Neural progenitor cell (in vitro differentiated cells): ENCODE results near the gene MSMO1. TPM values are rescaled to one million over a fixed set of nuclear protein-coding genes. Genes with fewer than 3 reads are reported as not detected.

ENCODE experiments used
- DNase-seq: peaks from one replicate; pipeline ENCODE4 v3.0.0-alpha.2; 2016; ENCODE audit warnings: low spot score
- H2AFZ ChIP-seq: fragments of 200-600 bp; sonication (generic); replicated peaks from 2 replicates; pipeline ENCODE4 v1.6.1; 2016; ENCODE audit warnings: antibody characterized with exemption
- H3F3A ChIP-seq: fragments of 200-600 bp; sonication (generic); 2 replicates; pipeline ENCODE4 v1.6.1; 2016; ENCODE audit warnings: antibody characterized with exemption, low read depth
- H3K27ac ChIP-seq: fragments of 200-600 bp; sonication (generic); 2 replicates; pipeline ENCODE4 v1.5.1; 2016; ENCODE audit warnings: mild to moderate bottlenecking
- H3K27me3 ChIP-seq: fragments of 200-600 bp; sonication (generic); 2 replicates; pipeline ENCODE4 v1.6.1; 2016; ENCODE audit warnings: mild to moderate bottlenecking, moderate library complexity
- H3K36me3 ChIP-seq: fragments of 200-600 bp; sonication (generic); 2 replicates; pipeline ENCODE4 v1.5.1; 2016
- H3K4me1 ChIP-seq: fragments of 200-600 bp; sonication (generic); 2 replicates; pipeline ENCODE4 v1.6.1; 2016; ENCODE audit warnings: mixed run types
- H3K4me2 ChIP-seq: fragments of 200-600 bp; sonication (generic); 2 replicates; pipeline ENCODE4 v1.6.1; 2016
- H3K4me3 ChIP-seq: fragments of 200-600 bp; sonication (generic); 2 replicates; pipeline ENCODE4 v1.5.1; 2016
- H3K79me2 ChIP-seq: fragments of 200-600 bp; sonication (generic); 2 replicates; pipeline ENCODE4 v1.6.1; 2016; ENCODE audit warnings: low read depth
- H3K9ac ChIP-seq: fragments of 200-600 bp; sonication (generic); 2 replicates; pipeline ENCODE4 v1.6.1; 2016
- H3K9me3 ChIP-seq: fragments of 200-600 bp; sonication (generic); 2 replicates; pipeline ENCODE4 v1.5.1; 2016; ENCODE audit warnings: low read depth
- H4K20me1 ChIP-seq: fragments of 200-600 bp; sonication (generic); 2 replicates; pipeline ENCODE4 v1.6.1; 2016; ENCODE audit warnings: low read depth
- H3K27ac Mint-ChIP-seq: 3 replicates; pipeline ENCODE4 v1.8.0; 2021; ENCODE audit warnings: mixed read lengths
- H3K27me3 Mint-ChIP-seq: 2 replicates; pipeline ENCODE4 v1.8.0; 2022; ENCODE audit warnings: low read depth, mild to moderate bottlenecking, inconsistent platforms, moderate library complexity, mixed read lengths; ENCODE audit not compliant: insufficient read depth
- H3K36me3 Mint-ChIP-seq: 3 replicates; pipeline ENCODE4 v1.8.0; 2021; ENCODE audit warnings: mixed read lengths
- H3K4me1 Mint-ChIP-seq: 3 replicates; pipeline ENCODE4 v1.8.0; 2021; ENCODE audit warnings: mixed read lengths
- H3K4me3 Mint-ChIP-seq: 3 replicates; pipeline ENCODE4 v1.8.0; 2021; ENCODE audit warnings: mild to moderate bottlenecking, moderate library complexity, mixed read lengths
- H3K9me3 Mint-ChIP-seq: 3 replicates; pipeline ENCODE4 v1.8.0; 2020; ENCODE audit warnings: mixed read lengths
- CTCF ChIP-seq: fragments of 200-600 bp; sonication (generic); IDR thresholded peaks from 2 replicates; pipeline ENCODE4 v1.5.1; 2017; ENCODE audit warnings: antibody characterized with exemption, mild to moderate bottlenecking
- EZH2 ChIP-seq: fragments of 200-600 bp; sonication (generic); IDR thresholded peaks from 2 replicates; pipeline ENCODE4 v1.6.1; 2017; ENCODE audit warnings: antibody characterized with exemption, mild to moderate bottlenecking, moderate library complexity
- EZH2phosphoT487 ChIP-seq: fragments of 200-600 bp; sonication (generic); IDR thresholded peaks from 2 replicates; pipeline ENCODE4 v1.6.1; 2017; ENCODE audit warnings: antibody characterized with exemption
- total RNA-seq: library from RNA; depleted of rRNA; stranded (reverse); fragments of >200 nt; gene quantifications from 2 replicates; pipeline ENCODE4 v1.2.3, GENCODE V29; 2015; ENCODE audit warnings: low replicate concordance

Gene MSMO1
- total RNA-seq, 1 donor from 2014 or later = 298 TPM

DNA sequence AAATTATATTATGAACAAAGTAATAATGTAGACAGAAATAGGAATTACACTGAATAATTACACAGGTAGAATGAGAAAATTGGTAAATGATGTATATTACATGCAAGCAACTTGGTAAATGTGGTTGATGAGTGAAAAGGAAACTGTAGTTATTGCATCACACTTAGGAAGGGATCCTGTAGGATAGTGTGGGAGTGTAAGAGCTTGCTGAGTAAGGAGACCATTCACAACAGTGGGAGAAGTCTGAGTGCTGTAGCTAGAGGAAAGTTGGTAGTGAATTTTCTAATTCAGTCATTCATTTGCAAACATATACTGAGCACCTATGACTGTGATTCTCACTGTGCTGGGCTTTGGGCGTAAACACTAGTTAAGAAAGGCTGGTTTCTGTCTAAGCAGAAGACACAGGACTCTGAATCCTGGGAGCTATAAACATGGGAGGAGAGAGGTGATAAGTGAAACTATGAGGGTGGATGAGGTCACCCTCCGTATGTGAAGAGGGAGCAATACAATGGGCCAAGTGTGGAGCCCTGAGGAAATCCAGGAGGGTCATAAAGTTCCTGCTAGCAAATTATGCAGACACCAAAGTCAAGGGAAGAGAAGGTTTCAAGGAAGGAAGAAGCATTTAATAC is 37.1 kb downstream of the MSMO1 start:
- DNase-seq = no peak
- H3K27me3 Mint-ChIP-seq = peaks cover 3% of the 10 kb centered on the region
- Histone ChIP-seq H3K79me2 (no peaks in the 10 kb centered on the region), H4K20me1 (no peaks in the 10 kb centered on the region), H3K4me1 (peaks cover 7% of the 10 kb centered on the region), H3K9ac (no peak overlapping the region), H3K4me2 (no peak overlapping the region), H3K4me3 (no peak overlapping the region), H3K27me3 (no peaks in the 10 kb centered on the region), H3K36me3 (no peaks in the 10 kb centered on the region), H3F3A (no peaks in the 10 kb centered on the region), H3K9me3 (no peaks in the 10 kb centered on the region), H2AFZ (peak overlapping the region; percentile 0), H3K27ac (no peak overlapping the region)
- TF ChIP-seq EZH2phosphoT487 (no peak), CTCF (no peak), EZH2 (no peak)
- H3K36me3 Mint-ChIP-seq = no peaks in the 10 kb centered on the region
- H3K9me3 Mint-ChIP-seq = no peaks in the 10 kb centered on the region
- H3K4me3 Mint-ChIP-seq = no peak overlapping the region
- H3K27ac Mint-ChIP-seq = no peak overlapping the region
- peaks cover 3% of the 10 kb centered on the region for H3K4me1 Mint-ChIP-seq

- Mint-ChIP-seq H3K27ac (no peak overlapping the region), H3K4me3 (no peak overlapping the region), H3K36me3 (no peaks in the 10 kb centered on the region), H3K27me3 (peaks cover 3% of the 10 kb centered on the region), H3K4me1 (peaks cover 3% of the 10 kb centered on the region), H3K9me3 (no peaks in the 10 kb centered on the region)
- DNase-seq = no peak
- no peaks in the 10 kb centered on the region for H3K27me3 ChIP-seq
- TF ChIP-seq EZH2phosphoT487 = no peak
- H3K9ac ChIP-seq = no peak overlapping the region
- H2AFZ ChIP-seq = no peak overlapping the region
- H3K4me2 ChIP-seq = no peak overlapping the region
- H4K20me1 ChIP-seq = no peaks in the 10 kb centered on the region
- peaks cover 7% of the 10 kb centered on the region for H3K4me1 ChIP-seq
- H3K79me2 ChIP-seq = no peaks in the 10 kb centered on the region
- no peak overlapping the region for H3K4me3 ChIP-seq
- no peaks in the 10 kb centered on the region for H3K9me3 ChIP-seq
- H3K36me3 ChIP-seq = no peaks in the 10 kb centered on the region
- H3F3A ChIP-seq = no peaks in the 10 kb centered on the region
- no peak overlapping the region for H3K27ac ChIP-seq
These were observed 39.6 kb downstream of the MSMO1 start for GRCh38 chr4:165367040-165367439.

DNA sequence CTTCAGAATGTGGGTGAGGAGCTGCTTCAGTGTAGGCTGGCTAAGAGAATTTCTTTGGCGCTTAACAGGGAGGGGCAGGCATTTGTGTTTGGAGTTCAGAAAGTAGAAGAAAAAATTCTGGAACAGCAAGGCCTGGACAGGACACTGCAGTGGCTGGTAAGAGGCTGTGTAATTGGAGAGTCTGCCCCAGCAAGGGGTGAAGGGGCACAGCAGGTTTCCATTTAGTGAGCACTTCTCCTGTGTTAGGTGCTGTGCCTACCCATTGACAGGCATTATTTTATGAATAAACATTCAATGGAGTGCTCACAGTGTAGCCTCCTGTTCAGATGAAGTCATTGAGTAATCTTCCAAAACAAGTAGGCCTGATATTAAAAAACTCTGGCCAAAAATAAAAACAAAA is 40.6 kb downstream of the MSMO1 start:
- Mint-ChIP-seq H3K36me3 (no peaks in the 10 kb centered on the region), H3K4me1 (peaks cover 3% of the 10 kb centered on the region), H3K4me3 (no peak overlapping the region), H3K27me3 (peaks cover 3% of the 10 kb centered on the region), H3K27ac (no peak overlapping the region), H3K9me3 (no peaks in the 10 kb centered on the region)
- no peak overlapping the region for H3K9ac ChIP-seq
- peaks cover 7% of the 10 kb centered on the region for H3K4me1 ChIP-seq
- no peaks in the 10 kb centered on the region for H3K36me3 ChIP-seq
- H3F3A ChIP-seq = no peaks in the 10 kb centered on the region
- DNase-seq = no peak
- no peak overlapping the region for H2AFZ ChIP-seq
- no peak overlapping the region for H3K27ac ChIP-seq
- no peak overlapping the region for H3K4me3 ChIP-seq
- H3K79me2 ChIP-seq = no peaks in the 10 kb centered on the region
- no peaks in the 10 kb centered on the region for H3K9me3 ChIP-seq
- H4K20me1 ChIP-seq = no peaks in the 10 kb centered on the region
- H3K27me3 ChIP-seq = no peaks in the 10 kb centered on the region
- no peak overlapping the region for H3K4me2 ChIP-seq
- TF ChIP-seq EZH2 (no peak), EZH2phosphoT487 (no peak), CTCF (no peak)

DNA sequence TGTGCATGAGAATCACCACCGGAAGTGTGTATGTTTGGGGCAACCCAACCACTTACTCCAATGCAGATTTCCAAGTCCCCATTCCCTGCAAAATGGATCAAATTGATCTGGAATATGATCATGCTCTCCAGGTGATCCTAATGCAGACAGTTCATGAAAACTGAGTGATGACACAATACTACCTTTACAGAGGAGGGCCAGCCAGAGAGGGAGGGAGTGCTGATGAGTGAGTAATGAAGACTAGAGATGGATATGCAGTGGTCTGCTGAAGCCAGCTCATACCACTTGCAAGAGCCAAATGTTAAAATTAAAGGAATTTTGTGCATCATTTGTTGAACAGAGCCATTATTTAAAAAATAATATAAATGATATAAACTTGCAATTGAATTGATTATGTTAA is 41.1 kb downstream of the MSMO1 start:
- no peak for TF ChIP-seq EZH2phosphoT487
- TF ChIP-seq EZH2 = no peak
- no peak for TF ChIP-seq CTCF
- Histone ChIP-seq H3K9me3 (no peaks in the 10 kb centered on the region), H3K4me3 (no peak overlapping the region), H3K27ac (no peak overlapping the region), H4K20me1 (no peaks in the 10 kb centered on the region), H3K36me3 (no peaks in the 10 kb centered on the region), H3K27me3 (no peaks in the 10 kb centered on the region), H3K79me2 (no peaks in the 10 kb centered on the region), H3F3A (no peaks in the 10 kb centered on the region), H3K4me1 (peaks cover 7% of the 10 kb centered on the region), H2AFZ (no peak overlapping the region), H3K4me2 (no peak overlapping the region), H3K9ac (no peak overlapping the region)
- H3K36me3 Mint-ChIP-seq = no peaks in the 10 kb centered on the region
- no peak overlapping the region for H3K27ac Mint-ChIP-seq
- peaks cover 3% of the 10 kb centered on the region for H3K4me1 Mint-ChIP-seq
- H3K27me3 Mint-ChIP-seq = peaks cover 3% of the 10 kb centered on the region
- no peak for DNase-seq
- no peaks in the 10 kb centered on the region for H3K9me3 Mint-ChIP-seq
- H3K4me3 Mint-ChIP-seq = no peak overlapping the region
